ENCODE results near the gene KRT36.

Gene KRT36

GRCh38 chr17:41439375-41439774 is 50.3 kb downstream of the KRT36 start:
- no peak for DNase-seq (ENCODE audit: low read depth in 3 of 3)

DNA sequence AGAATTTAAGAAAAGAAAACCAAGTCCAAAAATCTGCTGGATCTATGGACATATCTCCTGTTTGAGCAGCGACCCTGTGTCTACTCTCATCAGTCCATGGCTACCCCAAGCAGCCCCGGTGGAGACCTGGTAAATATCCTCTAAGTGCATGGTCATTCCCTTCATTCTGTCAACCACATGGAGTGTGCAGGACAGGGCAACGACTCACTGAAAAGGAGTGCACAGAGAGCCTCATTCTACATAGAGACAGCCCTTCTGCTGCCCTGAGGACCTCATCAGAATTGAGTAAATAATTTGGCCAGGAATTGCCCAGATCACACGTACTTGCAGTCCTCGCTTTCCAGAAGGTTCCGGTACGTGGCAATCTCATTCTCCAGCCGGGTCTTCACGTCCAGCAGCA is 51.9 kb downstream of the KRT36 start:
- DNase-seq (ENCODE audit: low read depth in 3 of 3): no peak

DNA sequence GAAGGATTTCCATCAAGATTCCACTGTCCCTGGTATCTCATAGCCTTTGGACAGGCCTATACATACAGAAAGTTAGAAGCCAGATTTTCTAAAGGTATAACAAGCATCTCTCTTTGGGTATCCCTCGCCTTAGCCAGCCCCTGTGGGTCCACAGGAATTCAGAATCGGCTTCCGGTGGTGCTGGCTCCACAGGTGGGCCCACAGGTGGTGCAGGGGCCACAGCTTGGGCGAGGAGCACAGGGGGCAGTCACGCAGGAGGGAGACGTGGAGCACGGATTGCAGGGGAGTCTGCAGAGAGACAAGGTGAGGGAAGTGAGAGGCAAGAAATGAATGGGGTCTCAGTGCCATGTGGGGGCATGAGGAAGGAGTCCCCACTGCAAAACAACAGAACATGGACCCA is 52.5 kb downstream of the KRT36 start:
- no peak for DNase-seq (ENCODE audit: low read depth in 3 of 3)
